Measurements from ENCODE around the gene ALG9.

DNA sequence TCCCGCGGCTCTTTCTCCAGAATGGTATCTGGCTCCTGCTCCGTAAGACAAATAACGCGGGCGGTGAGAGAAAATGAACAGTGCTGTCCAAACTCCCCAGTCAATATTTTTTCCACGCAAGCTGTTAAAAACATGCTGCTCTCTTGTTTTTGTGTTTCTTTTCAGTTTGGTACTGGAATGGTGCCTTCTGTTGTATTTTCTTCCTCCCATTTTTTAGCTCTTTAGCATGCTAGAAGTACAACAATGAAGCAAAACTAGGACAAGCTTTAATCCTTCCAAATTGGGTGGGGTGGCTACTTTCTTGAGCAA is 104.6 kb downstream of the ALG9 start:
- TF ChIP-seq, protein P1, sequence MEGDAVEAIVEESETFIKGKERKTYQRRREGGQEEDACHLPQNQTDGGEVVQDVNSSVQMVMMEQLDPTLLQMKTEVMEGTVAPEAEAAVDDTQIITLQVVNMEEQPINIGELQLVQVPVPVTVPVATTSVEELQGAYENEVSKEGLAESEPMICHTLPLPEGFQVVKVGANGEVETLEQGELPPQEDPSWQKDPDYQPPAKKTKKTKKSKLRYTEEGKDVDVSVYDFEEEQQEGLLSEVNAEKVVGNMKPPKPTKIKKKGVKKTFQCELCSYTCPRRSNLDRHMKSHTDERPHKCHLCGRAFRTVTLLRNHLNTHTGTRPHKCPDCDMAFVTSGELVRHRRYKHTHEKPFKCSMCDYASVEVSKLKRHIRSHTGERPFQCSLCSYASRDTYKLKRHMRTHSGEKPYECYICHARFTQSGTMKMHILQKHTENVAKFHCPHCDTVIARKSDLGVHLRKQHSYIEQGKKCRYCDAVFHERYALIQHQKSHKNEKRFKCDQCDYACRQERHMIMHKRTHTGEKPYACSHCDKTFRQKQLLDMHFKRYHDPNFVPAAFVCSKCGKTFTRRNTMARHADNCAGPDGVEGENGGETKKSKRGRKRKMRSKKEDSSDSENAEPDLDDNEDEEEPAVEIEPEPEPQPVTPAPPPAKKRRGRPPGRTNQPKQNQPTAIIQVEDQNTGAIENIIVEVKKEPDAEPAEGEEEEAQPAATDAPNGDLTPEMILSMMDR (IDR thresholded peaks at IDR 0.05), result no peak
- TF ChIP-seq SMAD4 (CRISPR knock-in tag; IDR thresholded peaks at IDR 0.05), result no peak
- TF ChIP-seq MYBL2 (CRISPR knock-in tag; IDR thresholded peaks at IDR 0.05), result no peak
- no peak for TF ChIP-seq RELA (CRISPR knock-in tag; IDR thresholded peaks at IDR 0.05; ENCODE audit: borderline replicate concordance)
- TF ChIP-seq, protein P2, sequence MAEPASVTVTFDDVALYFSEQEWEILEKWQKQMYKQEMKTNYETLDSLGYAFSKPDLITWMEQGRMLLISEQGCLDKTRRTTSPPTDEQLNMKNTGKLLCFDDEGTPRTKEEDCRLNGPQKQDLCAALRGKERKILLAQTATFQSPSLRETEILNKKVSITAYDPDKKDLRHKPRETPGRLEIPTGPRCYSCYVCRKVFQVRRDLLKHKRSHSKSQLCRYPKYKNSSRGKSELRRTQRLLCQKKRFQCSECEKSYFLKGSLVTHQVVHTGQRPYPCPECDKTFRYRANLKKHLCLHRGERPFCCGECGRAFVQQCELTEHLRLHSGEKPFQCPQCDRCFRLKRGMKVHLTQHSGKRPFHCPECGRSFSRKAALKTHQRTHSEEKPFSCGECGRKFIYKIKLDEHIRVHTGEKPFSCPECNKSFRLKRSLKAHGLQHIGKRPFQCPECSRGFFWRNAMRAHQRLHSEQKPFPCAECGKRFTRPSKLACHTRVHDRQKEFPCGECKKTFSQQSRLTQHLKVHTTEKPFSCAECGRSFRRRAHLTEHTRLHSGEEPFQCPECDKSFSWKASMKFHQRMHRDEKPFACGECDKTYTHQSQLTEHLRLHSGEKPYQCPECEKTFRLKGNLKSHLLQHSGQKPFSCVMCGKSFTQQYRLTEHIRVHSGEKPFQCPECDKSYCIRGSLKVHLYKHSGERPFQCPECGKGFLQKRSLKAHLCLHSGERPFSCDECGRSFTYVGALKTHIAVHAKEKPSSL (CRISPR knock-in tag; conservative IDR thresholded peaks at IDR 0.05), result no peak
- TF ChIP-seq, protein P3, sequence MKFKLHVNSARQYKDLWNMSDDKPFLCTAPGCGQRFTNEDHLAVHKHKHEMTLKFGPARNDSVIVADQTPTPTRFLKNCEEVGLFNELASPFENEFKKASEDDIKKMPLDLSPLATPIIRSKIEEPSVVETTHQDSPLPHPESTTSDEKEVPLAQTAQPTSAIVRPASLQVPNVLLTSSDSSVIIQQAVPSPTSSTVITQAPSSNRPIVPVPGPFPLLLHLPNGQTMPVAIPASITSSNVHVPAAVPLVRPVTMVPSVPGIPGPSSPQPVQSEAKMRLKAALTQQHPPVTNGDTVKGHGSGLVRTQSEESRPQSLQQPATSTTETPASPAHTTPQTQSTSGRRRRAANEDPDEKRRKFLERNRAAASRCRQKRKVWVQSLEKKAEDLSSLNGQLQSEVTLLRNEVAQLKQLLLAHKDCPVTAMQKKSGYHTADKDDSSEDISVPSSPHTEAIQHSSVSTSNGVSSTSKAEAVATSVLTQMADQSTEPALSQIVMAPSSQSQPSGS (CRISPR knock-in tag; IDR thresholded peaks at IDR 0.05; ENCODE audit: borderline replicate concordance, low read depth), result no peak

Data from WTC11 (cell line).